IMR-90 (cell line): ENCODE results near the gene RALA. TPM values are rescaled to one million over a fixed set of nuclear protein-coding genes. Genes with fewer than 3 reads are reported as not detected.

Experiments
- ATAC-seq: fragments of 200-7000 bp; cut with Tn5 transposase; 2 replicates; pipeline ENCODE4 v1.9.1; 2020; ENCODE audit warnings: low read depth, mild to moderate bottlenecking, moderate library complexity
- BruUV-seq: library from RNA; stranded (reverse); fragments of 400-500 nt; replicated peaks from 2 replicates; lab custom pipeline; 2021; lab: Mats Ljungman, UMichigan
- CTCF ChIA-PET: fragments of 300-600 bp; formaldehyde crosslinking; extraction: SDS; loops from one replicate; lab custom pipeline; 2021; ENCODE audit warnings: antibody characterized with exemption; lab: Yijun Ruan, JAX
- POLR2A ChIA-PET: fragments of 300-600 bp; sonication (Branson Sonifier 250); formaldehyde crosslinking; loops from one replicate; lab custom pipeline; 2022; ENCODE audit warnings: antibody characterized with exemption; ENCODE audit not compliant: unreplicated experiment; lab: Charles Lee
- DNase-seq: peaks from one replicate; pipeline ENCODE4 v3.0.0; 2013
- H2AFZ ChIP-seq: replicated peaks from 2 replicates; pipeline ENCODE3; 2013; ENCODE audit warnings: low read length, mild to moderate bottlenecking; ENCODE audit not compliant: poor library complexity
- H2AK5ac ChIP-seq: 2 replicates; pipeline ENCODE4 v1.6.1; 2013; ENCODE audit warnings: low read depth, low read length, inconsistent platforms
- H2AK9ac ChIP-seq: replicated peaks from 2 replicates; pipeline ENCODE3; 2013; ENCODE audit warnings: mild to moderate bottlenecking, low read depth, low read length, moderate library complexity; ENCODE audit not compliant: poor library complexity
- H2BK120ac ChIP-seq: 2 replicates; pipeline ENCODE4 v1.6.1; 2013; ENCODE audit warnings: low read depth, low read length, inconsistent platforms
- H2BK15ac ChIP-seq: 3 replicates; pipeline ENCODE4 v1.6.1; 2013; ENCODE audit warnings: low read depth, low read length, inconsistent platforms
- H2BK20ac ChIP-seq: 2 replicates; pipeline ENCODE4 v1.6.1; 2013; ENCODE audit warnings: low read depth, mild to moderate bottlenecking, inconsistent platforms, low read length, moderate library complexity
- H2BK5ac ChIP-seq: 2 replicates; pipeline ENCODE4 v1.6.1; 2013; ENCODE audit warnings: mild to moderate bottlenecking, low read depth, low read length, inconsistent platforms; ENCODE audit not compliant: poor library complexity, severe bottlenecking
- H3K14ac ChIP-seq: replicated peaks from 2 replicates; pipeline ENCODE4 v1.6.1; 2013; ENCODE audit warnings: low read depth, low read length, inconsistent platforms
- H3K18ac ChIP-seq: 2 replicates; pipeline ENCODE4 v1.6.1; 2013; ENCODE audit warnings: low read depth, low read length, control low read depth
- H3K23ac ChIP-seq: 2 replicates; pipeline ENCODE4 v1.6.1; 2013; ENCODE audit warnings: low read depth, low read length, inconsistent platforms
- H3K27ac ChIP-seq: 2 replicates; pipeline ENCODE4 v1.5.1; 2013; ENCODE audit warnings: mild to moderate bottlenecking, control low read depth, low read length; ENCODE audit not compliant: insufficient read depth
- H3K27me3 ChIP-seq: 2 replicates; pipeline ENCODE4 v1.6.1; 2013; ENCODE audit warnings: low read length; ENCODE audit not compliant: control insufficient read depth, insufficient read depth
- H3K36me3 ChIP-seq: 2 replicates; pipeline ENCODE4 v1.6.1; 2013; ENCODE audit warnings: low read length, mixed read lengths; ENCODE audit not compliant: control insufficient read depth, insufficient read depth
- H3K4ac ChIP-seq: 2 replicates; pipeline ENCODE4 v1.6.1; 2013; ENCODE audit warnings: low read depth, low read length, inconsistent platforms
- H3K4me1 ChIP-seq: 2 replicates; pipeline ENCODE4 v1.6.1; 2013; ENCODE audit warnings: low read length, mixed read lengths; ENCODE audit not compliant: control insufficient read depth, insufficient read depth
- H3K4me2 ChIP-seq: 2 replicates; pipeline ENCODE4 v1.6.1; 2013; ENCODE audit warnings: low read depth, mild to moderate bottlenecking, control low read depth, low read length, moderate library complexity
- H3K4me3 ChIP-seq: 2 replicates; pipeline ENCODE4 v1.5.1; 2013; ENCODE audit warnings: low read depth, mild to moderate bottlenecking, control low read depth, low read length, moderate library complexity; ENCODE audit not compliant: insufficient read depth
- H3K56ac ChIP-seq: 2 replicates; pipeline ENCODE4 v1.6.1; 2013; ENCODE audit warnings: low read length, inconsistent platforms; ENCODE audit not compliant: insufficient read depth; ENCODE audit errors: extremely low read depth
- H3K79me1 ChIP-seq, 2 experiments: 2 replicates each; pipeline ENCODE4 v1.6.1; 2013; ENCODE audit warnings: low read length in 2 of 2, inconsistent platforms in 1 of 2, low read depth in 1 of 2
- H3K9ac ChIP-seq: 2 replicates; pipeline ENCODE4 v1.6.1; 2013; ENCODE audit warnings: low read depth, low read length, control low read depth
- H3K9me1 ChIP-seq: 2 replicates; pipeline ENCODE4 v1.6.1; 2013; ENCODE audit warnings: low read length, inconsistent platforms; ENCODE audit not compliant: insufficient read depth
- H3K9me3 ChIP-seq: 2 replicates; pipeline ENCODE4 v1.6.1; 2013; ENCODE audit warnings: low read length; ENCODE audit not compliant: control insufficient read depth, insufficient read depth
- H4K20me1 ChIP-seq: 2 replicates; pipeline ENCODE4 v1.6.1; 2013; ENCODE audit warnings: low read length, inconsistent platforms; ENCODE audit not compliant: insufficient read depth
- H4K5ac ChIP-seq: 2 replicates; pipeline ENCODE4 v1.6.1; 2013; ENCODE audit warnings: mild to moderate bottlenecking, low read depth, low read length, control low read depth
- H4K8ac ChIP-seq, 2 experiments: 2 replicates each; pipeline ENCODE4 v1.6.1; 2013; ENCODE audit warnings: low read depth in 2 of 2, low read length in 2 of 2, control low read depth in 1 of 2, inconsistent platforms in 1 of 2
- H4K91ac ChIP-seq: 2 replicates; pipeline ENCODE4 v1.6.1; 2013; ENCODE audit warnings: low read depth, low read length, inconsistent platforms; ENCODE audit not compliant: insufficient read depth
- CEBPB ChIP-seq: IDR thresholded peaks from 2 replicates; pipeline ENCODE4 v1.6.1; 2012; ENCODE audit warnings: low read depth, low read length, improper control_type of control experiment
- WGBS, 2 experiments: methylation state at CpG; one replicate each; pipeline versions ENCODE4 v1.1.5 to v1.1.7; 2013; ENCODE audit warnings: missing lambda C conversion rate in 2 of 2; ENCODE audit not compliant: insufficient read length in 1 of 2; ENCODE audit errors: extremely low coverage in 2 of 2; 5-methylcytosine and 5-hydroxymethylcytosine counted together
- dilution Hi-C: fragments of 300-500 bp; cut with HindIII; formaldehyde crosslinking; loops from one replicate; pipeline ENCODE4 v1.14.3; 2018; ENCODE audit warnings: low sequenced_read_pairs; ENCODE audit not compliant: unreplicated experiment
- in situ Hi-C: fragments of 300-500 bp; cut with MboI; formaldehyde crosslinking; loops from 3 replicates; pipeline ENCODE4 v1.14.3; 2019; ENCODE audit warnings: low sequenced_read_pairs, inconsistent platforms, mixed read lengths
- intact Hi-C: fragments of 100-400 bp; cut with micrococcal nuclease; formaldehyde crosslinking; loops from 2 replicates; pipeline ENCODE4 v1.10.0; 2022
- polyA plus RNA-seq, 3 experiments: library from polyadenylated mRNA; depleted of rRNA; stranded (reverse); fragments of >200 nt; gene quantifications; 2 replicates each; pipeline ENCODE4 v1.2.3, GENCODE V29; 2012; ENCODE audit warnings: low replicate concordance in 1 of 3
- total RNA-seq: library from RNA; depleted of rRNA; stranded (reverse); fragments of >200 nt; gene quantifications from 2 replicates; pipeline ENCODE4 v1.2.3, GENCODE V29; 2012
- TF ChIP-seq, protein P1 (sequence below): conservative IDR thresholded peaks from 2 replicates; pipeline ENCODE4 v1.5.1; 2012; ENCODE audit warnings: mild to moderate bottlenecking, low read depth, low read length, improper control_type of control experiment
- TF ChIP-seq, protein P2 (sequence below): fragments of 150-350 bp; IDR thresholded peaks from 2 replicates; pipeline ENCODE4 v1.6.1; 2017; ENCODE audit warnings: mild to moderate bottlenecking, antibody characterized with exemption, low read length, low read depth

Gene RALA
- total and polyA plus RNA-seq, 2 of the 4 experiments (the other 2 are of a cell fraction), result 7.7 to 20.5 TPM

DNA sequence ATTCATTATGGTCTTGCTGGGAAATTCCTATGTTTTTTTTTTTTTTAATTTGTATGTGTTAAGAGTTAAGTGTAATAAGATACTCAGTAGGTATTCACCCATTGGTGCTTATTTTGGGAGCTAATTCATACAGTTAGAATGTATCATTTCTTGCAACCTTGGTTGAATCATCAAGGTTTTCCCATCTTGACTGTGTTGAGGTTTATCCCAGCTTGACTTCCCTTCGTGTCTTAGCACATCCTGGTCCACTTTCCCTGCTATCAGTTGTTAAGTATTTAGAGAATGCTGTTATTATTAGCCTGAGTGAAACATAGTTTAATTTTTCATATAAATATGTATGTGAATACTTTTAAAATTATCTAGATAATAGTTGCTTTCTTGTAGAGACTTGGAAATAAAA, 20.8 kb downstream of the RALA start:
- H4K8ac ChIP-seq, result no peak overlapping the region
- dilution Hi-C loops, result no loop called here
- TF ChIP-seq, protein P1, sequence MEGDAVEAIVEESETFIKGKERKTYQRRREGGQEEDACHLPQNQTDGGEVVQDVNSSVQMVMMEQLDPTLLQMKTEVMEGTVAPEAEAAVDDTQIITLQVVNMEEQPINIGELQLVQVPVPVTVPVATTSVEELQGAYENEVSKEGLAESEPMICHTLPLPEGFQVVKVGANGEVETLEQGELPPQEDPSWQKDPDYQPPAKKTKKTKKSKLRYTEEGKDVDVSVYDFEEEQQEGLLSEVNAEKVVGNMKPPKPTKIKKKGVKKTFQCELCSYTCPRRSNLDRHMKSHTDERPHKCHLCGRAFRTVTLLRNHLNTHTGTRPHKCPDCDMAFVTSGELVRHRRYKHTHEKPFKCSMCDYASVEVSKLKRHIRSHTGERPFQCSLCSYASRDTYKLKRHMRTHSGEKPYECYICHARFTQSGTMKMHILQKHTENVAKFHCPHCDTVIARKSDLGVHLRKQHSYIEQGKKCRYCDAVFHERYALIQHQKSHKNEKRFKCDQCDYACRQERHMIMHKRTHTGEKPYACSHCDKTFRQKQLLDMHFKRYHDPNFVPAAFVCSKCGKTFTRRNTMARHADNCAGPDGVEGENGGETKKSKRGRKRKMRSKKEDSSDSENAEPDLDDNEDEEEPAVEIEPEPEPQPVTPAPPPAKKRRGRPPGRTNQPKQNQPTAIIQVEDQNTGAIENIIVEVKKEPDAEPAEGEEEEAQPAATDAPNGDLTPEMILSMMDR, result no peak
- peak; percentile 46; the same call in 1 of the 2 replicates for TF ChIP-seq CEBPB
- TF ChIP-seq, protein P2, sequence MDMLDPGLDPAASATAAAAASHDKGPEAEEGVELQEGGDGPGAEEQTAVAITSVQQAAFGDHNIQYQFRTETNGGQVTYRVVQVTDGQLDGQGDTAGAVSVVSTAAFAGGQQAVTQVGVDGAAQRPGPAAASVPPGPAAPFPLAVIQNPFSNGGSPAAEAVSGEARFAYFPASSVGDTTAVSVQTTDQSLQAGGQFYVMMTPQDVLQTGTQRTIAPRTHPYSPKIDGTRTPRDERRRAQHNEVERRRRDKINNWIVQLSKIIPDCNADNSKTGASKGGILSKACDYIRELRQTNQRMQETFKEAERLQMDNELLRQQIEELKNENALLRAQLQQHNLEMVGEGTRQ, result no peak
- H4K20me1 ChIP-seq, result peaks cover 61% of the 10 kb centered on the region
- no peak overlapping the region for H2AK5ac ChIP-seq
- H3K9me3 ChIP-seq, result no peaks in the 10 kb centered on the region
- peaks cover 15% of the 10 kb centered on the region for H3K9me1 ChIP-seq
- no CpG with 5 or more reads among the region's 1 CpG for WGBS, 2 experiments
- H4K5ac ChIP-seq, result no peak overlapping the region
- peak; percentile 78 for ATAC-seq
- H2BK15ac ChIP-seq, result no peak overlapping the region
- no peak overlapping the region for H3K4me3 ChIP-seq
- no peak overlapping the region for H3K27ac ChIP-seq
- peaks cover 2% of the 10 kb centered on the region; the same call in 1 of the 2 replicates for H3K36me3 ChIP-seq
- BruUV-seq, result no TSS peak
- in situ Hi-C loops, result no loop called here
- intact Hi-C loops, result loop anchor here (5.0 kb wide), 1 partner anchor 88 kb away; no protein-coding TSS in a partner anchor
- H3K23ac ChIP-seq, result no peak overlapping the region
- H3K18ac ChIP-seq, result no peak overlapping the region
- DNase-seq, result peak; percentile 83
- no peak overlapping the region for H3K14ac ChIP-seq
- H3K4ac ChIP-seq, result no peak overlapping the region
- POLR2A ChIA-PET, result no interaction called here
- no peak overlapping the region for H3K56ac ChIP-seq
- H2BK5ac ChIP-seq, result peak overlapping the region; percentile 39
- CTCF ChIA-PET, result no interaction called here
- H4K91ac ChIP-seq, result no peak overlapping the region
- no peaks in the 10 kb centered on the region for H3K27me3 ChIP-seq
- H2BK20ac ChIP-seq, result no peak overlapping the region
- H3K9ac ChIP-seq, result no peak overlapping the region
- H3K4me2 ChIP-seq, result no peak overlapping the region
- no peak overlapping the region for H2AK9ac ChIP-seq
- peaks cover 7% of the 10 kb centered on the region for H3K4me1 ChIP-seq
- H2BK120ac ChIP-seq, result no peak overlapping the region
- peaks cover 10 to 79% of the 10 kb centered on the region in 2 experiments; a peak in 3 of 4 replicates for H3K79me1 ChIP-seq
- H2AFZ ChIP-seq, result no peak overlapping the region
